Mucosa of descending colon (tissue), 3 donors: ENCODE measurements around the gene AGPAT3. TPM values are rescaled to one million over a fixed set of nuclear protein-coding genes. Genes with fewer than 3 reads are reported as not detected.
A peak's percentile ranks its signal among the peaks of the same experiment; 100 is the strongest.

Source experiments
- ATAC-seq: fragments of 200-7000 bp; cut with Tn5 transposase; one replicate; pipeline ENCODE4 v1.9.1; 2020; ENCODE audit warnings: mild to moderate bottlenecking, moderate library complexity
- DNase-seq, 3 donors: peaks; one replicate each; pipeline ENCODE4 v3.0.0-alpha.2; 2020
- H3K36me3 ChIP-seq: fragments of 200-600 bp; one replicate; pipeline ENCODE4 v1.8.0; 2021; ENCODE audit warnings: low read depth, mild to moderate bottlenecking
- H3K4me1 ChIP-seq: fragments of 200-600 bp; one replicate; pipeline ENCODE4 v1.8.0; 2021; ENCODE audit warnings: low read depth, mild to moderate bottlenecking
- H3K4me3 ChIP-seq: fragments of 200-600 bp; one replicate; pipeline ENCODE4 v1.8.0; 2021; ENCODE audit warnings: mild to moderate bottlenecking
- H3K9me3 ChIP-seq: fragments of 200-600 bp; one replicate; pipeline ENCODE4 v1.8.0; 2021; ENCODE audit warnings: mild to moderate bottlenecking
- CTCF ChIP-seq: fragments of 200-600 bp; IDR thresholded peaks from one replicate; pipeline ENCODE4 v1.8.0; 2022; ENCODE audit warnings: antibody characterized with exemption, mild to moderate bottlenecking
- intact Hi-C, 2 donors: fragments of 100-400 bp; cut with DNase I in 1 of 2; cut with micrococcal nuclease in 1 of 2; formaldehyde crosslinking; loops; one replicate each; pipeline versions ENCODE4 v1.11.0 to v1.11.1; 2022; cut with DNase I, micrococcal nuclease
- total RNA-seq, 3 donors: library from RNA; stranded (reverse); fragmentation: NEBNext Ultra II Directional in 2 of 3; extraction: Animal tissue kit (Norgen Biotek cat#: 25700) in 2 of 3; gene quantifications; one replicate each; pipeline versions ENCODE4 v1.2.1 to v1.2.4, GENCODE V29; 2021 to 2023
- donor health status: DM: no; HTN: no; CAD: no; lungs with moderate emphysema.
- donor health status: DM: no; HTN: no; CAD: no.
- donor health status: DM: no; HTN: yes; CAD: no.

Gene AGPAT3
- total RNA-seq, 3 donors from 2014 or later, result 77.7 to 120 (median 97.7) TPM

GRCh38 chr21:44013380-44014088, 148.5 kb downstream of the AGPAT3 start:
- intact Hi-C loops, result no loop called here
- no peaks in the 10 kb centered on the region for H3K9me3 ChIP-seq
- H3K4me1 ChIP-seq, result peaks cover 33% of the 10 kb centered on the region
- no peak for TF ChIP-seq CTCF
- peak; percentile 35 for ATAC-seq
- H3K4me3 ChIP-seq, result peak overlapping the region; percentile 85
- DNase-seq, result peak in 1 of 3 donors; percentile 33
- H3K36me3 ChIP-seq, result no peaks in the 10 kb centered on the region

GRCh38 chr21:44017601-44018000, 152.6 kb downstream of the AGPAT3 start:
- H3K4me1 ChIP-seq, result peaks cover 27% of the 10 kb centered on the region
- no peak for TF ChIP-seq CTCF
- DNase-seq, result no peak
- intact Hi-C loops, result no loop called here
- no peaks in the 10 kb centered on the region for H3K36me3 ChIP-seq
- H3K9me3 ChIP-seq, result no peaks in the 10 kb centered on the region
- H3K4me3 ChIP-seq, result no peak overlapping the region
- no peak for ATAC-seq

- H3K4me3 ChIP-seq, result no peak overlapping the region
- H3K9me3 ChIP-seq, result no peaks in the 10 kb centered on the region
- ATAC-seq (no peak), DNase-seq (no peak)
- H3K36me3 ChIP-seq, result no peaks in the 10 kb centered on the region
- intact Hi-C loops, result no loop called here
- H3K4me1 ChIP-seq, result peaks cover 27% of the 10 kb centered on the region
- TF ChIP-seq CTCF, result no peak
These were observed 153.1 kb downstream of the AGPAT3 start for GRCh38 chr21:44018127-44018526.

- ATAC-seq (no peak), DNase-seq (no peak)
- H3K36me3 ChIP-seq, result no peaks in the 10 kb centered on the region
- H3K4me1 ChIP-seq, result peaks cover 23% of the 10 kb centered on the region
- TF ChIP-seq CTCF, result no peak
- H3K4me3 ChIP-seq, result no peak overlapping the region
- H3K9me3 ChIP-seq, result no peaks in the 10 kb centered on the region
- intact Hi-C loops, result no loop called here
These were observed 154.0 kb downstream of the AGPAT3 start for GRCh38 chr21:44018813-44019567.

- TF ChIP-seq CTCF, result no peak
- H3K9me3 ChIP-seq, result no peaks in the 10 kb centered on the region
- no peaks in the 10 kb centered on the region for H3K36me3 ChIP-seq
- peaks cover 17% of the 10 kb centered on the region for H3K4me1 ChIP-seq
- H3K4me3 ChIP-seq, result no peak overlapping the region
- DNase-seq, result no peak
- intact Hi-C loops, result no loop called here
- no peak for ATAC-seq
These were observed 154.5 kb downstream of the AGPAT3 start for GRCh38 chr21:44019568-44019958.
